H9 (cell line): Measurements from ENCODE around the gene LMX1B. TPM values are rescaled to one million over a fixed set of nuclear protein-coding genes. Genes with fewer than 3 reads are reported as not detected.
A peak's percentile ranks its signal among the peaks of the same experiment; 100 is the strongest.

Experiments
- DNase-seq: peaks from one replicate; pipeline ENCODE4 v3.0.0-alpha.2; 2017
- H2AFZ ChIP-seq: one replicate; pipeline ENCODE4 v1.6.1; 2013; ENCODE audit warnings: mild to moderate bottlenecking, low read length, control low read depth, moderate library complexity
- H2AK5ac ChIP-seq: 2 replicates; pipeline ENCODE4 v1.6.1; 2013; ENCODE audit warnings: low read length, control low read depth, mixed read lengths; ENCODE audit not compliant: insufficient read length
- H2BK120ac ChIP-seq: one replicate; pipeline ENCODE4 v1.6.1; 2013; ENCODE audit warnings: low read depth, mild to moderate bottlenecking, low read length, control low read depth, inconsistent platforms; ENCODE audit not compliant: poor library complexity, severe bottlenecking
- H2BK12ac ChIP-seq: 2 replicates; pipeline ENCODE4 v1.6.1; 2013; ENCODE audit warnings: low read length, control low read depth, mixed read lengths, low read depth; ENCODE audit not compliant: insufficient read length
- H2BK15ac ChIP-seq: 2 replicates; pipeline ENCODE4 v1.6.1; 2013; ENCODE audit warnings: low read depth, low read length, control low read depth
- H2BK20ac ChIP-seq: one replicate; pipeline ENCODE4 v1.6.1; 2013; ENCODE audit warnings: low read depth, mild to moderate bottlenecking, low read length, control low read depth, inconsistent platforms; ENCODE audit not compliant: poor library complexity, severe bottlenecking
- H2BK5ac ChIP-seq: 2 replicates; pipeline ENCODE4 v1.6.1; 2013; ENCODE audit warnings: low read length, control low read depth, mixed read lengths; ENCODE audit not compliant: insufficient read length
- H3K14ac ChIP-seq: 2 replicates; pipeline ENCODE4 v1.6.1; 2013; ENCODE audit warnings: low read length, control low read depth; ENCODE audit not compliant: insufficient read depth
- H3K18ac ChIP-seq: 2 replicates; pipeline ENCODE4 v1.6.1; 2013; ENCODE audit warnings: low read depth, mild to moderate bottlenecking, mixed read lengths, low read length, control low read depth; ENCODE audit not compliant: insufficient read length
- H3K23ac ChIP-seq: 2 replicates; pipeline ENCODE4 v1.6.1; 2013; ENCODE audit warnings: low read length, control low read depth, mixed read lengths, low read depth; ENCODE audit not compliant: insufficient read length
- H3K23me2 ChIP-seq: 2 replicates; pipeline ENCODE4 v1.6.1; 2013; ENCODE audit warnings: low read depth, mild to moderate bottlenecking, mixed read lengths, low read length, control low read depth; ENCODE audit not compliant: insufficient read length, poor library complexity, severe bottlenecking
- H3K27ac ChIP-seq: 2 replicates; pipeline ENCODE4 v1.5.1; 2013; ENCODE audit warnings: low read length, control low read depth, mixed read lengths, low read depth; ENCODE audit not compliant: insufficient read length
- H3K27me3 ChIP-seq: 2 replicates; pipeline ENCODE4 v1.6.1; 2013; ENCODE audit warnings: low read length, control low read depth, inconsistent platforms; ENCODE audit not compliant: insufficient read depth
- H3K4ac ChIP-seq: 2 replicates; pipeline ENCODE4 v1.6.1; 2013; ENCODE audit warnings: low read depth, mild to moderate bottlenecking, control low read depth, inconsistent platforms, low read length, moderate library complexity
- H3K4me1 ChIP-seq: 2 replicates; pipeline ENCODE4 v1.6.1; 2013; ENCODE audit warnings: low read length, control low read depth, inconsistent platforms; ENCODE audit not compliant: insufficient read depth
- H3K4me2 ChIP-seq: 2 replicates; pipeline ENCODE4 v1.6.1; 2013; ENCODE audit warnings: low read length, control low read depth, mixed read lengths; ENCODE audit not compliant: insufficient read length, insufficient read depth
- H3K56ac ChIP-seq: 2 replicates; pipeline ENCODE4 v1.6.1; 2013; ENCODE audit warnings: low read depth, mild to moderate bottlenecking, mixed read lengths, low read length, control low read depth; ENCODE audit not compliant: insufficient read length
- H3K79me1 ChIP-seq: 2 replicates; pipeline ENCODE4 v1.6.1; 2013; ENCODE audit warnings: low read depth, mild to moderate bottlenecking, moderate library complexity, low read length, control low read depth, inconsistent platforms; ENCODE audit not compliant: insufficient read depth, poor library complexity, severe bottlenecking
- H3K79me2 ChIP-seq: 2 replicates; pipeline ENCODE4 v1.6.1; 2013; ENCODE audit warnings: low read length, control low read depth, inconsistent platforms; ENCODE audit not compliant: insufficient read depth
- H3K9ac ChIP-seq: 2 replicates; pipeline ENCODE4 v1.6.1; 2013; ENCODE audit warnings: low read length, control low read depth, mixed read lengths; ENCODE audit not compliant: insufficient read length; ENCODE audit errors: extremely low read depth
- H3K9me3 ChIP-seq: one replicate; pipeline ENCODE4 v1.6.1; 2013; ENCODE audit warnings: low read depth, low read length, inconsistent platforms; ENCODE audit not compliant: control insufficient read depth
- H3T11ph ChIP-seq: one replicate; pipeline ENCODE4 v1.6.1; 2013; ENCODE audit warnings: mild to moderate bottlenecking, low read length, control low read depth, inconsistent platforms
- H4K20me1 ChIP-seq: one replicate; pipeline ENCODE4 v1.6.1; 2013; ENCODE audit not compliant: control insufficient read depth, insufficient read length, insufficient read depth
- H4K5ac ChIP-seq: 2 replicates; pipeline ENCODE4 v1.6.1; 2013; ENCODE audit warnings: low read depth, mild to moderate bottlenecking, mixed read lengths, low read length, control low read depth; ENCODE audit not compliant: insufficient read length
- H4K8ac ChIP-seq: replicated peaks from 2 replicates; pipeline ENCODE4 v1.6.1; 2013; ENCODE audit warnings: low read length, control low read depth, mixed read lengths, low read depth; ENCODE audit not compliant: insufficient read length
- H4K91ac ChIP-seq: 2 replicates; pipeline ENCODE4 v1.6.1; 2013; ENCODE audit warnings: low read depth, mild to moderate bottlenecking, moderate library complexity, mixed read lengths, low read length, control low read depth; ENCODE audit not compliant: insufficient read length
- H3K27ac Mint-ChIP-seq, 3 experiments: 2 replicates in 2 of 3; 3 replicates in 1 of 3; pipeline ENCODE4 v1.8.0; 2020 to 2021; ENCODE audit warnings: mixed read lengths in 3 of 3, mild to moderate bottlenecking in 1 of 3, moderate library complexity in 1 of 3
- H3K27me3 Mint-ChIP-seq: 2 replicates; pipeline ENCODE4 v1.8.0; 2021; ENCODE audit warnings: low read depth, mild to moderate bottlenecking, moderate library complexity, mixed read lengths
- H3K36me3 Mint-ChIP-seq, 3 experiments: 2 replicates in 2 of 3; 3 replicates in 1 of 3; pipeline ENCODE4 v1.8.0; 2020 to 2021; ENCODE audit warnings: low read depth in 3 of 3, mixed read lengths in 3 of 3; ENCODE audit not compliant: insufficient read depth in 1 of 3
- H3K4me1 Mint-ChIP-seq, 2 experiments: 2 replicates each; pipeline ENCODE4 v1.8.0; 2020; ENCODE audit warnings: mixed read lengths in 2 of 2
- H3K4me3 Mint-ChIP-seq, 2 experiments: 2 replicates in 1 of 2; 3 replicates in 1 of 2; pipeline ENCODE4 v1.8.0; 2020 to 2021; ENCODE audit warnings: mild to moderate bottlenecking in 2 of 2, mixed read lengths in 2 of 2, moderate library complexity in 1 of 2
- H3K9me3 Mint-ChIP-seq, 2 experiments: 2 replicates in 1 of 2; 3 replicates in 1 of 2; pipeline ENCODE4 v1.8.0; 2020; ENCODE audit warnings: mild to moderate bottlenecking in 2 of 2, mixed read lengths in 2 of 2, moderate library complexity in 1 of 2
- WGBS: extraction: QIAGEN DNeasy Blood & Tissue Kit; methylation state at CpG from one replicate; pipeline ENCODE4 v1.1.7; 2013; ENCODE audit warnings: missing lambda C conversion rate, low lambda C conversion rate, mixed read lengths; ENCODE audit not compliant: insufficient read length; ENCODE audit errors: extremely low coverage; 5-methylcytosine and 5-hydroxymethylcytosine counted together
- total RNA-seq: library from RNA; stranded (reverse); gene quantifications from 2 replicates; pipeline ENCODE4 v1.2.1, GENCODE V29; 2021
- TF ChIP-seq, protein P1 (sequence below): fragments of 200-600 bp; sonication (generic); conservative IDR thresholded peaks from 3 replicates; pipeline ENCODE4 v1.8.0; 2021; ENCODE audit warnings: antibody characterized with exemption, mild to moderate bottlenecking

Gene LMX1B
- total RNA-seq, 1 experiment from 2014 or later = 0.85 TPM

DNA sequence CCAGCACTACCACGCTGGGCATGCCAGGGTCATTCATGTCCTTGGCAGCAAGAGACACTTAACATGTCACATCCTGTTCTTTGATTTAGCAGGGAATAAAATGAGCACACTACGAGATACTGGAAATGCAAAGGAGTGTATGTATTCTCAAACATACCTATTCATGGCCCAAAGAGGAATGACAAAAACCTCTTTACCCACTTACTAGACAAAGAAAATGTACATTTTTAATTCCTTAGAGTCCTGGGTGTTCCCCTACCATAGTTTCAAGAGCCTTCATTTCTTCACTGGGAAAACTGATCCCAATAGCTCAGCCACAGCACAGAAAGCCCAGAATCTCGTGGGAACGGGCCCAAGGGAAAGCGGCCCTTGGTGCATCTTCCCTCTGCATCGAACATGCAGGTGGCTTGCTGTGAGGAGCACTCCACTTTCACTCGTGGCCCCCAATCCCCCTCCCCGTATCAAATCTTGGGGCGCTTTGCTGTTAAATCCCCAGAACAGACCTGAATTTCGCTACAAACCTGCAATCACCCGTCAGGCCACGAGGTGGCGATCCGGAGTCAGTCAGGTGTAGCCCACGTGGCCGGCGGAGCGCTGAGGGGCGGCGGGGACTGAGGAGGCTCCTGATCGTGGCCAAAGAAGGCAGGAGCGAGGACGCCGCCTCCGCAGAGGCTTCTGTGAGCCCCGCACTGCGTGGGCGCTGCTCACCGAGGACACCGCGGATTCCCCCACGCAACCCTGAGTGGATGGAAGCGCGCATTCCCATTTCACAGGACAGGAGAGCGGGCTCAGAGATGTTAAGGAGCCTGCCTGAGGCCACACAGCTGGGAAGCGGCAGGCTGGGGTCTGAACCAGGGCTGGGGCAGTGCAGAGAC, 91.4 kb downstream of the LMX1B start:
- peaks cover 83% of the 10 kb centered on the region for H3K27me3 Mint-ChIP-seq
- H3K27me3 ChIP-seq = peaks cover 3% of the 10 kb centered on the region; the same call in 1 of the 2 replicates
- H3K27ac ChIP-seq = no peak overlapping the region
- H3K23me2 ChIP-seq = no peaks in the 10 kb centered on the region
- no peak overlapping the region for H4K8ac ChIP-seq
- no peak overlapping the region for H2BK20ac ChIP-seq
- H3K4me3 Mint-ChIP-seq = peak overlapping the region in 1 of 2 experiments; percentile 58; a peak in 2 of 5 replicates
- H3K27ac Mint-ChIP-seq = no peak overlapping the region; a peak in 1 of 7 replicates
- H4K20me1 ChIP-seq = no peaks in the 10 kb centered on the region
- H3K56ac ChIP-seq = no peak overlapping the region
- H3K79me2 ChIP-seq = no peaks in the 10 kb centered on the region
- no peak overlapping the region for H2BK12ac ChIP-seq
- H3K4me1 ChIP-seq = no peaks in the 10 kb centered on the region
- no peaks in the 10 kb centered on the region for H3K9me3 ChIP-seq
- peak overlapping the region; percentile 3 for H3K4me2 ChIP-seq
- H3K9me3 Mint-ChIP-seq = no peaks in the 10 kb centered on the region; a peak in 1 of 5 replicates
- no peak overlapping the region for H4K5ac ChIP-seq
- H3K23ac ChIP-seq = no peak overlapping the region
- no peak overlapping the region for H3K18ac ChIP-seq
- DNase-seq = peak; percentile 87
- H3K4me1 Mint-ChIP-seq = peaks cover 11 to 23% of the 10 kb centered on the region in 2 experiments
- H4K91ac ChIP-seq = no peak overlapping the region
- no peak overlapping the region for H3T11ph ChIP-seq
- H3K9ac ChIP-seq = no peak overlapping the region
- H3K4ac ChIP-seq = no peak overlapping the region
- no CpG with 5 or more reads among the region's 36 CpGs for WGBS
- H2AFZ ChIP-seq = no peak overlapping the region
- no peak overlapping the region for H2BK15ac ChIP-seq
- H2BK5ac ChIP-seq = no peak overlapping the region
- H2BK120ac ChIP-seq = no peak overlapping the region
- no peak overlapping the region for H2AK5ac ChIP-seq
- H3K79me1 ChIP-seq = no peaks in the 10 kb centered on the region
- H3K36me3 Mint-ChIP-seq = no peaks in the 10 kb centered on the region; a peak in 1 of 7 replicates
- TF ChIP-seq, protein P1, sequence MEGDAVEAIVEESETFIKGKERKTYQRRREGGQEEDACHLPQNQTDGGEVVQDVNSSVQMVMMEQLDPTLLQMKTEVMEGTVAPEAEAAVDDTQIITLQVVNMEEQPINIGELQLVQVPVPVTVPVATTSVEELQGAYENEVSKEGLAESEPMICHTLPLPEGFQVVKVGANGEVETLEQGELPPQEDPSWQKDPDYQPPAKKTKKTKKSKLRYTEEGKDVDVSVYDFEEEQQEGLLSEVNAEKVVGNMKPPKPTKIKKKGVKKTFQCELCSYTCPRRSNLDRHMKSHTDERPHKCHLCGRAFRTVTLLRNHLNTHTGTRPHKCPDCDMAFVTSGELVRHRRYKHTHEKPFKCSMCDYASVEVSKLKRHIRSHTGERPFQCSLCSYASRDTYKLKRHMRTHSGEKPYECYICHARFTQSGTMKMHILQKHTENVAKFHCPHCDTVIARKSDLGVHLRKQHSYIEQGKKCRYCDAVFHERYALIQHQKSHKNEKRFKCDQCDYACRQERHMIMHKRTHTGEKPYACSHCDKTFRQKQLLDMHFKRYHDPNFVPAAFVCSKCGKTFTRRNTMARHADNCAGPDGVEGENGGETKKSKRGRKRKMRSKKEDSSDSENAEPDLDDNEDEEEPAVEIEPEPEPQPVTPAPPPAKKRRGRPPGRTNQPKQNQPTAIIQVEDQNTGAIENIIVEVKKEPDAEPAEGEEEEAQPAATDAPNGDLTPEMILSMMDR = peak; percentile 88
- 0 out of 2 replicates have a peak overlapping the region, but pooled peaks have one; percentile 74 for H3K14ac ChIP-seq
